ENCODE measurements around the gene DERA. TPM values are rescaled to one million over a fixed set of nuclear protein-coding genes. Genes with fewer than 3 reads are reported as not detected.

The DERA gene
- total RNA-seq, 1 experiment from 2014 or later = 43.7 TPM

DNA sequence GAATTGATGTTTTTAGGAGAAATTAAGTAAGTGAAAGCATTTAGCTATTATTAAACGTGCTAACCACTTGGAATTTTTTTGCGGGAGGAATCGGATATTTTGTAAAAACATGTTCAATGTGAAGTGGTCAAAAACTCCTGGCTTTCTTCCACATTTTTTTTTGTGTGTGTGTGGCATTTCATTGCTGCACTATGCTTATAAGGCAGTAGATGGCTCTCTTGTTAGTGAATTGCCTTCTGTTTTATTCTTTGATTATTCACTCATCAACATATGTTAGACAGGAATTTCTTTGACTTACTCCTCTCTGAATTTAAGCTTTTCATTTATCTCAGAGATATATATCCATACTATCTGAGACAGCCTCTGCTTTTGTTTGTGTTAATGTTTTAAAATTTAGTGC is 71.3 kb downstream of the DERA start:
- peak; percentile 51 for DNase-seq (ENCODE audit: low spot score)
- H3K27me3 ChIP-seq (replicated peaks; ENCODE audit: insufficient read depth, low read depth, low read length, poor library complexity) = no peaks in the 10 kb centered on the region
- ChIA-PET CTCF (no interaction called here), POLR2A (ENCODE audit: low non-redundant PET) (no interaction called here)
- peak; percentile 64 for TF ChIP-seq CTCF (conservative IDR thresholded peaks at IDR 0.05; ENCODE audit: low read depth, low read length)
- TF ChIP-seq EZH2 (IDR thresholded peaks at IDR 0.05; ENCODE audit: borderline replicate concordance, low read depth, low read length, poor library complexity, severe bottlenecking) = no peak
- no peak overlapping the region for H3K27ac ChIP-seq (ENCODE audit: low read depth, low read length, poor library complexity, severe bottlenecking)
- intact Hi-C loops (cut with micrococcal nuclease; ENCODE audit: unreplicated experiment) = loop anchor here (2.0 to 10.0 kb wide), 2 partner anchors 94 to 372 kb away; no protein-coding TSS in a partner anchor
- no peaks in the 10 kb centered on the region for H3K9me3 ChIP-seq (ENCODE audit: low read depth, low read length, poor library complexity, severe bottlenecking)
- no peak overlapping the region for H3K4me3 ChIP-seq (ENCODE audit: low read depth, low read length, poor library complexity, severe bottlenecking)
- H3K4me1 ChIP-seq (ENCODE audit: insufficient read depth, low read length, poor library complexity, severe bottlenecking) = peaks cover 12% of the 10 kb centered on the region
- H3K36me3 ChIP-seq (ENCODE audit: insufficient read depth, low read length, poor library complexity, severe bottlenecking) = no peaks in the 10 kb centered on the region
- no TSS peak for BruUV-seq (replicated peaks)

DNA sequence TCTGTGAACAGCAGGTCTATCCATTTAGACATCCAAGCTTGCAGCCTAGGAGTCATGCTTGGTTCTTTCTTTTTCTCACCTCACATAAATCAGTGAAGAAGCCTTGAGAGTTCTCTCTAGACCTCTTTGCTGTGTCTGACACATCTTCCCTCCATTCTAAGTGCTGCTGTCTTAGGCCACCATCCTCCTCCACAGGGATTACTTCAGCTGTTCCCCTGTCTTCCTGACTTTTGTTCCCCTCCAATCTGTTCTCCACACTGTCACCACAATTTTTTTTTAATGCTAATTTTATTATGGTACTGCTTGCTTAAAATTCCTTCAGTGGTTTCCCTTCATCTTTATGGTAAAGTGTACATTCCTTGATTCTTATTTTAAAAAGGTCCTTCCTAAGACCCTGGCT is 71.8 kb downstream of the DERA start:
- Histone ChIP-seq H3K9me3 (ENCODE audit: low read depth, low read length, poor library complexity, severe bottlenecking) (no peaks in the 10 kb centered on the region), H3K36me3 (ENCODE audit: insufficient read depth, low read length, poor library complexity, severe bottlenecking) (no peaks in the 10 kb centered on the region), H3K4me1 (ENCODE audit: insufficient read depth, low read length, poor library complexity, severe bottlenecking) (peaks cover 12% of the 10 kb centered on the region), H3K4me3 (ENCODE audit: low read depth, low read length, poor library complexity, severe bottlenecking) (no peak overlapping the region), H3K27ac (ENCODE audit: low read depth, low read length, poor library complexity, severe bottlenecking) (no peak overlapping the region), H3K27me3 (replicated peaks; ENCODE audit: insufficient read depth, low read depth, low read length, poor library complexity) (no peaks in the 10 kb centered on the region)
- BruUV-seq (replicated peaks) = no TSS peak
- CTCF ChIA-PET = no interaction called here
- intact Hi-C loops (cut with micrococcal nuclease; ENCODE audit: unreplicated experiment) = loop anchor here (2.0 to 10.0 kb wide), 2 partner anchors 94 to 372 kb away; no protein-coding TSS in a partner anchor
- TF ChIP-seq EZH2 (IDR thresholded peaks at IDR 0.05; ENCODE audit: borderline replicate concordance, low read depth, low read length, poor library complexity, severe bottlenecking) (no peak), CTCF (conservative IDR thresholded peaks at IDR 0.05; ENCODE audit: low read depth, low read length) (no peak)
- DNase-seq (ENCODE audit: low spot score) = no peak
- POLR2A ChIA-PET (ENCODE audit: low non-redundant PET) = no interaction called here

DNA sequence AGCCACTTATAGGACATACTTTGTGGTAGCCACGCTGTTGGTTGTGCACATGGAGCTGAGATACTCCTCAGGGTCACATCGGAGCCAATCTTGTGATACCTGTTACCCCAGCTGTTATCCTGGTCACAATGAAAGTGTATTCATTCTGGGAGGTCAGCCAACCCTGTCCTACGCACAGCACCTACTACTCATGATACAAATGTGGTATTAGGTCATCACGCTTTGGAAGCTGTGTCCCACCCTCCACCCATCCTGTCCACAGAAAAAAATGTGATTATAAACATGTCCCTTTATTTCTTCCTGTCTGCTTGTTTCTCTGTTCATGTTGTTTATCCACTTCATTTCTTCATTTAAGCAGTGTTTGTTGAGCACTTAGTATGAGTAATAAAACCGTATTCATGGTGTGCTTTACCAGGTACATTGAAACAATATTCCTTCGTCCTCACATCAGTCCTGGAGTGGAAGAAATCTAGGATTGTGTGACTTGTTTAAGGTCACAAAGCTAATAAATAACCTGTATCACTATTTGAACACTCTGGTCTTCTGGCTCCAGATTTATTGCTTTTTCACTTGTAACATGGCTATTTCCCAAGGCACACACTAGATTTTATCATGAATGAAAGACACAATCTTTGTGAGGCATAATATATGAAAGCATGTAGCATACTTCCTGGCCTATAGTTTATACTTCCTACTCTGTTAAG is 73.1 kb downstream of the DERA start:
- no peak for DNase-seq (ENCODE audit: low spot score)
- Histone ChIP-seq H3K4me1 (ENCODE audit: insufficient read depth, low read length, poor library complexity, severe bottlenecking) (peaks cover 6% of the 10 kb centered on the region), H3K27me3 (replicated peaks; ENCODE audit: insufficient read depth, low read depth, low read length, poor library complexity) (no peaks in the 10 kb centered on the region), H3K4me3 (ENCODE audit: low read depth, low read length, poor library complexity, severe bottlenecking) (no peak overlapping the region), H3K9me3 (ENCODE audit: low read depth, low read length, poor library complexity, severe bottlenecking) (no peaks in the 10 kb centered on the region), H3K27ac (ENCODE audit: low read depth, low read length, poor library complexity, severe bottlenecking) (no peak overlapping the region), H3K36me3 (ENCODE audit: insufficient read depth, low read length, poor library complexity, severe bottlenecking) (no peaks in the 10 kb centered on the region)
- BruUV-seq (replicated peaks) = no TSS peak
- intact Hi-C loops (cut with micrococcal nuclease; ENCODE audit: unreplicated experiment) = loop anchor here (10.0 kb wide), 1 partner anchor 371 kb away; no protein-coding TSS in a partner anchor
- POLR2A ChIA-PET (ENCODE audit: low non-redundant PET) = no interaction called here
- TF ChIP-seq CTCF (conservative IDR thresholded peaks at IDR 0.05; ENCODE audit: low read depth, low read length) (no peak), EZH2 (IDR thresholded peaks at IDR 0.05; ENCODE audit: borderline replicate concordance, low read depth, low read length, poor library complexity, severe bottlenecking) (no peak)
- CTCF ChIA-PET = no interaction called here

Data from A673 (cell line).